ENCODE measurements around the gene CRACR2B. TPM values are rescaled to one million over a fixed set of nuclear protein-coding genes. Genes with fewer than 3 reads are reported as not detected.

Gene CRACR2B
- total RNA-seq, 1 donor from 2014 or later = 2.6 TPM

DNA sequence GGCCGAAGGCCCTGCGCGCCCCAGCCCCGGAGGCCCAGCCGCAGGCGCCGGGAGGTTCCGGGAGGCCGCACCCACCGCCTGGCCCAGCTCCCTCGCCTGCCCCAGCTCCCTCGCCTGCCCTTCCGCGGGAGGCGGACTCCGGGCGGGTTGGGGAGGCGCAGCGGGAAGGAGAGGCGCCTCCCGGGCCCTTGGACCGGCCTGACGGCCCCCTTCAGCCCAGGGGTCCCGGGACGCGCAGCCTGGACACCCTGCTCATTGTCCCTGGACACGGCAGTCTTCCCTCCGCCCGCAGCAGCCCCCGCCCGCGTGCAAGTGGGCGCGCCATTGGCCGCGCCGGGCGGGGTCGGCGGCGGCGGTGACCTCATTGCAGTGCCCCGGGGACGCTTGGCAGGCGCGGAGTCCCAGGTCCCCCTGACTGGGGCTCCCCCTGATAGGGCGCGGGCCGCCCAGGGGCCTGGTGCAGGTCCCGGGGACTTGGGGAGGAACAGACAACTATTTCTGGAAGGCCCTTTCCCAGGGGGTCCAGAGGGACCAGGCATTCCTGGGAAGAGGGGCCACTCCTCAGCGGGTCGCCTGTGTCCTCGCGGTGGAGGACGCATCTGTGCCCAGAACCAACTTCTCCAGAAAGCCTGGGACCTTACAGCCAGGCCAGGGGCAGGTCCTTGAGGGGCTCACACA is 5.5 kb downstream of the CRACR2B start:
- Mint-ChIP-seq H3K9me3 (ENCODE audit: unreplicated experiment) (no peaks in the 10 kb centered on the region), H3K4me1 (ENCODE audit: low read depth, unreplicated experiment) (peaks cover 8% of the 10 kb centered on the region), H3K27me3 (ENCODE audit: low read depth, unreplicated experiment) (peaks cover 1% of the 10 kb centered on the region), H3K4me3 (ENCODE audit: unreplicated experiment) (peak overlapping the region; percentile 91), H3K27ac (ENCODE audit: unreplicated experiment) (peak overlapping the region; percentile 98), H3K36me3 (ENCODE audit: low read depth, unreplicated experiment) (no peaks in the 10 kb centered on the region)
- Histone ChIP-seq H3K27ac (ENCODE audit: low read depth, low read length) (peak overlapping the region; percentile 79), H3K4me3 (ENCODE audit: insufficient read depth, low read depth, low read length) (peak overlapping the region; percentile 86), H3K79me2 (ENCODE audit: insufficient read depth, low read length) (peaks cover 53% of the 10 kb centered on the region), H2AFZ (ENCODE audit: low read depth, low read length) (no peak overlapping the region), H3K4me2 (ENCODE audit: low read length) (peak overlapping the region; percentile 98), H3K27me3 (ENCODE audit: insufficient read depth, low read length) (no peaks in the 10 kb centered on the region), H3K4me1 (ENCODE audit: insufficient read depth, low read length) (peaks cover 68% of the 10 kb centered on the region), H3K9me3 (ENCODE audit: insufficient read depth, low read depth, low read length) (no peaks in the 10 kb centered on the region), H3K36me3 (ENCODE audit: insufficient read depth, low read length) (peaks cover 3% of the 10 kb centered on the region), H4K20me1 (ENCODE audit: insufficient read depth, low read length) (peaks cover 65% of the 10 kb centered on the region), H3K9ac (ENCODE audit: low read length) (peak overlapping the region; percentile 92)
- TF ChIP-seq, protein P1, sequence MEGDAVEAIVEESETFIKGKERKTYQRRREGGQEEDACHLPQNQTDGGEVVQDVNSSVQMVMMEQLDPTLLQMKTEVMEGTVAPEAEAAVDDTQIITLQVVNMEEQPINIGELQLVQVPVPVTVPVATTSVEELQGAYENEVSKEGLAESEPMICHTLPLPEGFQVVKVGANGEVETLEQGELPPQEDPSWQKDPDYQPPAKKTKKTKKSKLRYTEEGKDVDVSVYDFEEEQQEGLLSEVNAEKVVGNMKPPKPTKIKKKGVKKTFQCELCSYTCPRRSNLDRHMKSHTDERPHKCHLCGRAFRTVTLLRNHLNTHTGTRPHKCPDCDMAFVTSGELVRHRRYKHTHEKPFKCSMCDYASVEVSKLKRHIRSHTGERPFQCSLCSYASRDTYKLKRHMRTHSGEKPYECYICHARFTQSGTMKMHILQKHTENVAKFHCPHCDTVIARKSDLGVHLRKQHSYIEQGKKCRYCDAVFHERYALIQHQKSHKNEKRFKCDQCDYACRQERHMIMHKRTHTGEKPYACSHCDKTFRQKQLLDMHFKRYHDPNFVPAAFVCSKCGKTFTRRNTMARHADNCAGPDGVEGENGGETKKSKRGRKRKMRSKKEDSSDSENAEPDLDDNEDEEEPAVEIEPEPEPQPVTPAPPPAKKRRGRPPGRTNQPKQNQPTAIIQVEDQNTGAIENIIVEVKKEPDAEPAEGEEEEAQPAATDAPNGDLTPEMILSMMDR (IDR thresholded peaks at IDR 0.05; ENCODE audit: insufficient read depth, low read depth, low read length) = no peak
- no peak for TF ChIP-seq EZH2 (IDR thresholded peaks at IDR 0.05; ENCODE audit: insufficient read depth, low read length)
- DNase-seq (ENCODE audit: low read depth) (no peak), FAIRE-seq (no peak)

DNA sequence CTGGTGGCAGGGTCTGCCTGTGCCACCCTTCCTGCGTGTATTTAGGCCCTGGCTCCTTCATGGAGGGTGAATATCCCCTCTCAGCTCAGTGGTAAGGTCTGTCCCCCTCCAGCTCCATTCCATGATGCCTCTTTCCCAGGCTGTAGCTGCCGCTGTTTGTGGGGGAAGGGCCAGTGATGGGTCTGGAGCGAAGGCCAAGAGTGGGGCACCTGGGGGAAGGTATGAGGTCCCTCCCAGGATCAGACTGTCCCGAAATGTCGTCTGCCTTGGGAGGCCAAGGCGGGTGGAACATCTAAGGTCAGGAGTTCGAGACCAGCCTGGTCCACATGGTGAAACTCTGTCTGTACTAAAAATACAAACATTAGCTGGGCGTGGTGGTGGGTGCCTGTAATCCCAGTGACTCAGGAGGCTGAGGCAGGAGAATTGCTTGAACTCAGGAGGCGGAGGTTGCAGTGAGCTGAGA is 6.2 kb downstream of the CRACR2B start:
- peak overlapping the region; percentile 98 for H3K27ac Mint-ChIP-seq (ENCODE audit: unreplicated experiment)
- H3K27me3 Mint-ChIP-seq (ENCODE audit: low read depth, unreplicated experiment) = peaks cover 1% of the 10 kb centered on the region
- H3K9me3 ChIP-seq (ENCODE audit: insufficient read depth, low read depth, low read length) = no peaks in the 10 kb centered on the region
- FAIRE-seq = no peak
- H3K4me1 ChIP-seq (ENCODE audit: insufficient read depth, low read length) = peaks cover 64% of the 10 kb centered on the region
- H3K27ac ChIP-seq (ENCODE audit: low read depth, low read length) = peak overlapping the region; percentile 79
- H3K36me3 ChIP-seq (ENCODE audit: insufficient read depth, low read length) = peaks cover 7% of the 10 kb centered on the region
- H3K79me2 ChIP-seq (ENCODE audit: insufficient read depth, low read length) = peaks cover 59% of the 10 kb centered on the region
- H3K9ac ChIP-seq (ENCODE audit: low read length) = peak overlapping the region; percentile 92
- peak overlapping the region; percentile 91 for H3K4me3 Mint-ChIP-seq (ENCODE audit: unreplicated experiment)
- TF ChIP-seq EZH2 (IDR thresholded peaks at IDR 0.05; ENCODE audit: insufficient read depth, low read length) = no peak
- TF ChIP-seq, protein P1 (IDR thresholded peaks at IDR 0.05; ENCODE audit: insufficient read depth, low read depth, low read length) = no peak
- peaks cover 12% of the 10 kb centered on the region for H3K4me1 Mint-ChIP-seq (ENCODE audit: low read depth, unreplicated experiment)
- no peaks in the 10 kb centered on the region for H3K36me3 Mint-ChIP-seq (ENCODE audit: low read depth, unreplicated experiment)
- H3K27me3 ChIP-seq (ENCODE audit: insufficient read depth, low read length) = no peaks in the 10 kb centered on the region
- peak overlapping the region; percentile 98 for H3K4me2 ChIP-seq (ENCODE audit: low read length)
- H2AFZ ChIP-seq (ENCODE audit: low read depth, low read length) = no peak overlapping the region
- no peak for DNase-seq (ENCODE audit: low read depth)
- H3K9me3 Mint-ChIP-seq (ENCODE audit: unreplicated experiment) = no peaks in the 10 kb centered on the region
- H3K4me3 ChIP-seq (ENCODE audit: insufficient read depth, low read depth, low read length) = peak overlapping the region; percentile 86
- peaks cover 71% of the 10 kb centered on the region for H4K20me1 ChIP-seq (ENCODE audit: insufficient read depth, low read length)
